Common myeloid progenitor, CD34-positive (primary cell): Measurements from ENCODE around the gene ABHD16A.
"Not testable (repeated sequence)": the region's sequence is repeated elsewhere in the genome, so short reads cannot be mapped to it uniquely, and the experiment has no call there.

ENCODE experiments used
- CTCF ChIA-PET: fragments of 350-600 bp; sonication (Branson Sonifier 250); formaldehyde crosslinking; loops from one replicate; lab custom pipeline; 2021; ENCODE audit warnings: antibody characterized with exemption; lab: Charles Lee
- POLR2A ChIA-PET: fragments of 350-600 bp; sonication (Branson Sonifier 250); formaldehyde crosslinking; loops from one replicate; lab custom pipeline; 2021; ENCODE audit warnings: antibody characterized with exemption; lab: Charles Lee
- DNase-seq, 3 donors: peaks; one replicate each; pipeline versions ENCODE4 v3.0.0 to v3.0.0-alpha.2; 2013
- H3K27ac ChIP-seq, 2 experiments: 1 replicate in 1 of 2; 2 replicates in 1 of 2; pipeline ENCODE4 v1.7.0; 2013; ENCODE audit warnings: inconsistent platforms in 2 of 2, low read length in 2 of 2, mild to moderate bottlenecking in 2 of 2, low read depth in 1 of 2, moderate library complexity in 1 of 2; ENCODE audit not compliant: severe bottlenecking in 2 of 2, insufficient read depth in 1 of 2, poor library complexity in 1 of 2
- H3K27me3 ChIP-seq, 5 experiments: replicated peaks in 2 of 5; 1 replicate in 3 of 5; 2 replicates in 2 of 5; pipeline versions ENCODE4 v1.6.1 to v1.7.0; 2013; ENCODE audit warnings: low read length in 4 of 5, mild to moderate bottlenecking in 2 of 5, moderate library complexity in 2 of 5, inconsistent platforms in 1 of 5; ENCODE audit not compliant: insufficient read depth in 5 of 5, control insufficient read depth in 4 of 5
- H3K36me3 ChIP-seq, 4 experiments: 1 replicate in 2 of 4; 2 replicates in 2 of 4; pipeline versions ENCODE4 v1.6.1 to v1.7.0; 2013; ENCODE audit warnings: low read length in 3 of 4, control low read depth in 1 of 4, mild to moderate bottlenecking in 1 of 4; ENCODE audit not compliant: control insufficient read depth in 4 of 4, insufficient read depth in 4 of 4
- H3K4me1 ChIP-seq, 4 experiments: 1 replicate in 3 of 4; 2 replicates in 1 of 4; pipeline versions ENCODE4 v1.6.1 to v1.7.1; 2013; ENCODE audit warnings: low read length in 3 of 4, mild to moderate bottlenecking in 3 of 4, control low read depth in 1 of 4, inconsistent platforms in 1 of 4, moderate library complexity in 1 of 4; ENCODE audit not compliant: control insufficient read depth in 4 of 4, insufficient read depth in 4 of 4; ENCODE audit errors: control extremely low read depth in 1 of 4
- H3K4me3 ChIP-seq, 7 experiments: 1 replicate in 4 of 7; 2 replicates in 3 of 7; pipeline versions ENCODE4 v1.5.1 to v1.7.0; 2013; ENCODE audit warnings: mild to moderate bottlenecking in 7 of 7, low read length in 6 of 7, moderate library complexity in 6 of 7, inconsistent platforms in 2 of 7, low read depth in 2 of 7, control low read depth in 1 of 7; ENCODE audit not compliant: insufficient read depth in 4 of 7, control insufficient read depth in 1 of 7; ENCODE audit errors: extremely low read depth in 1 of 7
- H3K9me3 ChIP-seq, 5 experiments: 1 replicate in 4 of 5; 2 replicates in 1 of 5; pipeline versions ENCODE4 v1.6.1 to v1.7.1; 2013; ENCODE audit warnings: low read length in 4 of 5, mild to moderate bottlenecking in 2 of 5, inconsistent platforms in 1 of 5, low read depth in 1 of 5, moderate library complexity in 1 of 5; ENCODE audit not compliant: control insufficient read depth in 4 of 5, insufficient read depth in 2 of 5; ENCODE audit errors: control extremely low read depth in 1 of 5
- WGBS: methylation state at CpG from one replicate; pipeline ENCODE4 v1.1.5; 2013; ENCODE audit not compliant: insufficient coverage; 5-methylcytosine and 5-hydroxymethylcytosine counted together

Gene ABHD16A

DNA sequence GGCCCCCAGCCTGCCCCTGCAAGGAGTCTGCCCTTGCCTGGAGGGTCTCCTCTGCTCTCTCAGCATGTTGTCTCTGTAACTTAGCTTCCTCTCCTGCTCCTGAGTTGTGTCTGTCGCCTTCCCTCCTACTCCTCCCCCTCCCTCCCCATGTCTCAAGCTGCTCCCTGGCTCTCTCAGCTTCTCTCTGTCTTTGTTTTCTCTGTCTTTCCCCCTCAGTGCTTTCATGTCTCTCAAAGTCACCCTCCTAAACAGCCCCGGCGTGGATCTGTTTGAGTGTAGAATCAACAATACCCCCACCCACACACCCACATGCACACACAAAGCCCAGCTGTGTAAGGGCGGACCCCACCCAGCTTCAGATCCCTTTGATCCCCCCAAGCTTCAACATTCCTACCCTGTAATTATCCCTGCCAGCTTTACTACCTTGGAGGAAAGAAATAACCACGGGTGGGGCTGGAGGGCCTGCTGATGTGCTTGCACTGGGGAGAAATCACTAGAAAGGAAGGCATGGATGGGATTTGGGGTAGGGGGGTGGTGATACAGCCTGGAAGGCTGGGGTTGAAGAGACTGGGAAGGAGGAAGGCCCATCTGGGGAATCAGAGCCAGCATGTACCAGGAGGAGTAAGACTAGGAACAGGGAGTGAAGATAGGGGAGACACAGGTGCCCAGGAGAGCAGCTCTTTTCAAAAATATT lies 11.0 kb upstream of the ABHD16A start:
- POLR2A ChIA-PET, result interaction anchor here (0.8 to 1.2 kb wide), 2 partner anchors 13 to 14 kb away, joined by 3 read pairs; no protein-coding TSS in a partner anchor
- H3K4me1 ChIP-seq, result peaks cover 5 to 52% (median 36%) of the 10 kb centered on the region in 4 experiments
- H3K4me3 ChIP-seq, result no peak overlapping the region
- H3K27me3 ChIP-seq, result no peaks in the 10 kb centered on the region
- CTCF ChIA-PET, result interaction anchor here (0.7 to 7.1 kb wide), 9 partner anchors 12 to 119 kb away, joined by 3 to 136 read pairs (median 3); partner anchors contain the start of genes DDAH2, LY6G5C, LY6G6C and MPIG6B
- no peak for DNase-seq
- no peak overlapping the region for H3K27ac ChIP-seq
- WGBS, result 78% methylated on average over 3 of the region's 5 CpGs
- no peaks in the 10 kb centered on the region for H3K36me3 ChIP-seq
- H3K9me3 ChIP-seq, result no peaks in the 10 kb centered on the region

GRCh38 chr6:31713465-31713864 lies 10.3 kb upstream of the ABHD16A start:
- Histone ChIP-seq H3K36me3 (no peaks in the 10 kb centered on the region), H3K27me3 (no peaks in the 10 kb centered on the region), H3K4me3 (no peak overlapping the region), H3K9me3 (no peaks in the 10 kb centered on the region), H3K4me1 (peaks cover 5 to 52% (median 36%) of the 10 kb centered on the region in 4 experiments), H3K27ac (no peak overlapping the region)
- POLR2A ChIA-PET, result interaction anchor here (1.2 to 1.7 kb wide), 2 partner anchors 13 to 16 kb away, joined by 3 to 11 read pairs; partner anchors contain the start of gene DDAH2
- CTCF ChIA-PET, result interaction anchor here (1.1 to 7.1 kb wide), 5 partner anchors 12 to 117 kb away, joined by 3 to 136 read pairs (median 11); partner anchors contain the start of genes DDAH2, LY6G6C and MPIG6B
- DNase-seq, result no peak
- 92% methylated on average over 4 of the region's 4 CpGs for WGBS

DNA sequence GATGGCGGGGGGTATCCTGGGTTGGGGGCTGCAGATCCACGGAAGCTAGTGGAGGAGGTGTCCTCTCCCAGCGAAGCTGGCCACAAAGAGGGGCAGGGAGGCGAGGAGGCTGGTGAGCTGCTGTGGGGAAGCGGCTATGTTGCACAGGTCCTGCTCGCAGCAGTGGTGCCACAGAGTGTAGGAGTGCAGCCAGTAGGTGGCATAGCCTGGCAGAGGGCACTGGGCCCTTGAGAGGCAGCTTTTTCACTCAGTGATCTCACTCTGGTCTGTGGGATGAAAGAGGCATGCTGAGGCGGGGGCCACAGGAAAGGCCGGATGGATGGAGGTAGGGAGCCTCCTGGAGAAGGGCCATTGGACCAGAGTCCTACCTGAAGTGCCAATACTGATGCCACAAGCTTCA lies 9.2 kb upstream of the ABHD16A start:
- WGBS, result 31% methylated on average over 5 of the region's 8 CpGs
- DNase-seq, result peak; percentile 68 to 80 (median 80)
- H3K4me3 ChIP-seq, result no peak overlapping the region
- POLR2A ChIA-PET, result interaction anchor here (0.6 to 2.8 kb wide), 8 partner anchors 9 to 178 kb away, joined by 3 to 16 read pairs (median 6); partner anchors contain the start of genes ABHD16A, DDAH2, HSPA1B and MPIG6B
- H3K27ac ChIP-seq, result no peak overlapping the region
- no peaks in the 10 kb centered on the region for H3K9me3 ChIP-seq
- H3K4me1 ChIP-seq, result peaks cover 5 to 52% (median 36%) of the 10 kb centered on the region in 4 experiments
- no peaks in the 10 kb centered on the region for H3K27me3 ChIP-seq
- no peaks in the 10 kb centered on the region for H3K36me3 ChIP-seq
- CTCF ChIA-PET, result interaction anchor here (0.6 to 7.1 kb wide), 20 partner anchors 8 to 165 kb away, joined by 3 to 136 read pairs (median 4); partner anchors contain the start of genes ABHD16A, DDAH2, LY6G6C and MPIG6B

DNA sequence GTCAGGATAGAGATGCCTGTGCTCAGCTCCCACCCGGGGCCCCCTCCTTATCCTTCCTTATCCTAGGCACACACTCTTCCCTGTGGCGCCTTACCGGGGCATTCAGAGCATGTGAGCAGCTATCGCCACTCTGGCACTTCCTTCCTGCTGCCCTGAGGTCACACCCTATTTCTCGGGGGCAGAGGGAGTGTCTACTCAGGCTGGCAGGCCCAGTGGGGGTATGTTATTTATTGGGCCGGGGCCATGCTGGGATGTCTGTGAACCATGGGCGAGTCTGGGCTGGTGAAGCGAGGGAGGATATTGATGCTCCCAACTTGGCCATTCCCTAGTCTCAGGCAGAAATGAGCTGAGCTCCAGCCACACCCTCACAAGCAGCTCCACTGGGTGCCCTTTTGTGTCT lies 8.1 kb upstream of the ABHD16A start:
- peaks cover 5 to 52% (median 36%) of the 10 kb centered on the region in 4 experiments for H3K4me1 ChIP-seq
- H3K4me3 ChIP-seq, result peak overlapping the region in 2 of 7 experiments; percentile 36 to 48
- H3K27ac ChIP-seq, result peak overlapping the region in 1 of 2 experiments; percentile 11
- ChIA-PET POLR2A (interaction anchor here (0.8 to 2.8 kb wide), 11 partner anchors 8 to 119 kb away, joined by 3 to 16 read pairs (median 5); partner anchors contain the start of genes ABHD16A, DDAH2, HSPA1B and MPIG6B), CTCF (interaction anchor here (0.7 to 7.1 kb wide), 16 partner anchors 8 to 160 kb away, joined by 3 to 136 read pairs (median 8); partner anchors contain the start of genes ABHD16A, DDAH2, LY6G6C and MPIG6B)
- H3K9me3 ChIP-seq, result no peaks in the 10 kb centered on the region
- peak; percentile 71 to 85 (median 71) for DNase-seq
- H3K27me3 ChIP-seq, result no peaks in the 10 kb centered on the region
- no peaks in the 10 kb centered on the region for H3K36me3 ChIP-seq
- 17% methylated on average over 7 of the region's 8 CpGs for WGBS

DNA sequence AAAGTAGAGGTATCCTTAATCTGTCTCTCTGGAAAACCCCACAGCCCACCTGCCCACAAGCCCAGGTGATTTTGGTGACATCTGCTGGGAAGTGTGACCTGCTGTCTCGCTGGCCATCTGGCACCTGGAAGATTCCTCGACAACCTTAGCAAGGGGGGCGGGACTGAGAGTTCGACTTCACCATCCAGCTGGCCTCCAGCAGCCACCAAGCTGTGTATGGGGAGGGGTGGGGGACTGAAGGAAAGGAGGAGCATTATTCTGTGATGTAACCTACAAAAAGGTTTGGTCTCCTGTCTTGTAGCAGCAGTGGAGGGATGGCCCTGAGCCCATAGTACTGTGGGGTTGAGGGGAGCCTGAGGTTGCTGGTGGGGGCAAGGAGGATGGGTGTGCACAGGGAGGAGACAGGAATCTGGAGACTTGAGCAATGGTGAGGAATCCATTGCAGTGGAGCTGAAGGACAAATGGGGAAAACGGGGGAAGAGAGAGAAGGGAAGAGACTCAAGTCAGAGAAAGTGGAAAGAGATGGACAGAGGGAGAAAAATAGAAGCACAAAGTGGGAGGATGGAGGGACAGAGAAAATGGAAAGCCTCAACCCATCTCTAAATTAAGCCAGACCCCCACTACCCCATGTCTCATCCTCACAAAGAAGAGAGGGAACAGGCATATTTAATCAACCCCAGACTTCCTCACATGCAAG lies 7.5 kb upstream of the ABHD16A start:
- POLR2A ChIA-PET, result interaction anchor here (0.6 to 2.8 kb wide), 10 partner anchors 8 to 119 kb away, joined by 3 to 16 read pairs (median 5); partner anchors contain the start of genes ABHD16A, DDAH2, HSPA1B and MPIG6B
- peak overlapping the region in 1 of 2 experiments; percentile 29 for H3K27ac ChIP-seq
- no peaks in the 10 kb centered on the region for H3K9me3 ChIP-seq
- peaks cover 5 to 52% (median 36%) of the 10 kb centered on the region in 4 experiments for H3K4me1 ChIP-seq
- no peaks in the 10 kb centered on the region for H3K36me3 ChIP-seq
- no peaks in the 10 kb centered on the region for H3K27me3 ChIP-seq
- CTCF ChIA-PET, result interaction anchor here (0.7 to 7.1 kb wide), 14 partner anchors 8 to 159 kb away, joined by 3 to 136 read pairs (median 6); partner anchors contain the start of genes ABHD16A, DDAH2, LY6G6C and MPIG6B
- peak in 1 of 3 donors; percentile 26 for DNase-seq
- peak overlapping the region in 2 of 7 experiments; percentile 36 to 48 for H3K4me3 ChIP-seq
- WGBS, result 73% methylated on average over 4 of the region's 5 CpGs

DNA sequence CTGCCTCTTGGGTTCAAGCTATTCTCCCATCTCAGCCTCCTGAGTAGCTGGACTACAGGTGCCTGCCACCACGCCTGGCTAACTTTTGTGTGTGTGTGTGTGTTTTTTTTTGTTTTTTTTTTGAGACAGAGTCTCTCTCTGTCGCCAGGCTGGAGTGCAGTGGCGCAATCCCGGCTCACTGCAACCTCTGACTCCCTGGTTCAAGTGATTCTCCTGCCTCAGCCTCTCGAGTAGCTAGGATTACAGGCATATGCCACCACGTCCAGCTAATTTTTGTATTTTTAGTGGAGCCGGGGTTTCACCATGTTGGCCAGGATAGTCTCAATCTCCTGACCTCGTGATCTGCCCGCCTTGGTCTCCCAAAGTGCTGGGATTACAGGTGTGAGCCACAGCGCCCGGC lies 6.0 kb upstream of the ABHD16A start:
- H3K9me3 ChIP-seq, H3K36me3 ChIP-seq, H3K27me3 ChIP-seq, DNase-seq, POLR2A ChIA-PET, H3K4me3 ChIP-seq, H3K27ac ChIP-seq: not testable (repeated sequence)
- CTCF ChIA-PET, result interaction anchor here (0.6 to 1.4 kb wide), 3 partner anchors 14 to 61 kb away, joined by 3 read pairs; partner anchors contain the start of gene MPIG6B
- peaks cover 3 to 40% (median 28%) of the 10 kb centered on the region in 4 experiments for H3K4me1 ChIP-seq
- 100% methylated on average over 7 of the region's 11 CpGs for WGBS
